H1 (cell line): ENCODE data around the gene TSPAN2. TPM values are rescaled to one million over a fixed set of nuclear protein-coding genes. Genes with fewer than 3 reads are reported as not detected.
A peak's percentile ranks its signal among the peaks of the same experiment; 100 is the strongest.

ENCODE experiments used
- CTCF ChIA-PET: fragments of 300-600 bp; sonication (Branson Sonifier 250); formaldehyde crosslinking; loops from one replicate; lab custom pipeline; 2021; ENCODE audit not compliant: partially characterized antibody; lab: Charles Lee
- POLR2A ChIA-PET: fragments of 300-600 bp; sonication (Branson Sonifier 250); formaldehyde crosslinking; loops from one replicate; lab custom pipeline; 2021; ENCODE audit warnings: inconsistent platforms; ENCODE audit not compliant: partially characterized antibody; lab: Charles Lee
- DNase-seq, 2 experiments: peaks; one replicate each; pipeline versions ENCODE4 v3.0.0 to v3.0.0-alpha.2; 2010 to 2022; ENCODE audit warnings: low spot score in 2 of 2, low read depth in 1 of 2, mixed read lengths in 1 of 2
- FAIRE-seq: peaks from 2 replicates; lab custom pipeline; 2011; peaks lifted over from hg19 to GRCh38; lab: Jason Lieb, UNC
- H2AFZ ChIP-seq: 2 replicates; pipeline ENCODE4 v1.8.1; 2012; ENCODE audit warnings: low read length, inconsistent platforms
- H2AK5ac ChIP-seq: 2 replicates; pipeline ENCODE4 v1.6.1; 2013; ENCODE audit warnings: low read depth, low read length
- H2BK120ac ChIP-seq: replicated peaks from 2 replicates; pipeline ENCODE3; 2013; ENCODE audit warnings: low read depth, low read length, inconsistent platforms
- H2BK12ac ChIP-seq: 2 replicates; pipeline ENCODE4 v1.6.1; 2013; ENCODE audit warnings: low read depth, low read length
- H2BK15ac ChIP-seq: 2 replicates; pipeline ENCODE4 v1.6.1; 2013; ENCODE audit warnings: low read length
- H2BK20ac ChIP-seq: 2 replicates; pipeline ENCODE4 v1.6.1; 2013; ENCODE audit warnings: low read length
- H2BK5ac ChIP-seq: 2 replicates; pipeline ENCODE4 v1.6.1; 2013; ENCODE audit warnings: low read depth, low read length
- H3K14ac ChIP-seq: 2 replicates; pipeline ENCODE4 v1.6.1; 2013; ENCODE audit warnings: inconsistent platforms; ENCODE audit not compliant: insufficient read length
- H3K18ac ChIP-seq: 2 replicates; pipeline ENCODE4 v1.6.1; 2013; ENCODE audit warnings: low read length; ENCODE audit errors: extremely low read depth
- H3K23ac ChIP-seq: 2 replicates; pipeline ENCODE4 v1.6.1; 2013; ENCODE audit warnings: inconsistent platforms; ENCODE audit not compliant: insufficient read length
- H3K23me2 ChIP-seq: 2 replicates; pipeline ENCODE4 v1.6.1; 2013; ENCODE audit warnings: low read depth, low read length
- H3K27ac ChIP-seq: 2 replicates; pipeline ENCODE4 v1.6.1; 2011; ENCODE audit warnings: low read depth, low read length, inconsistent platforms
- H3K27me3 ChIP-seq, 4 experiments: replicated peaks in 1 of 4; 1 replicate in 1 of 4; 2 replicates in 3 of 4; pipeline versions ENCODE4 v1.6.1 to v1.8.1; 2011 to 2013; ENCODE audit warnings: low read length in 3 of 4, mild to moderate bottlenecking in 3 of 4, inconsistent platforms in 2 of 4, mixed read lengths in 2 of 4, moderate library complexity in 1 of 4; ENCODE audit not compliant: control insufficient read depth in 3 of 4, insufficient read depth in 3 of 4; ENCODE audit errors: extremely low read depth in 1 of 4
- H3K36me3 ChIP-seq, 4 experiments: 2 replicates each; pipeline versions ENCODE4 v1.6.1 to v1.8.1; 2011 to 2013; ENCODE audit warnings: mild to moderate bottlenecking in 4 of 4, low read length in 3 of 4, moderate library complexity in 2 of 4, control low read depth in 1 of 4, inconsistent platforms in 1 of 4; ENCODE audit not compliant: insufficient read depth in 4 of 4, control insufficient read depth in 2 of 4
- H3K4ac ChIP-seq: replicated peaks from 2 replicates; pipeline ENCODE3; 2013; ENCODE audit warnings: low read length, low read depth, mixed read lengths, inconsistent platforms; ENCODE audit not compliant: insufficient read length
- H3K4me1 ChIP-seq, 4 experiments: replicated peaks in 1 of 4; 1 replicate in 1 of 4; 2 replicates in 3 of 4; pipeline versions ENCODE4 v1.6.1 to v1.8.1; 2011 to 2013; ENCODE audit warnings: low read length in 3 of 4, inconsistent platforms in 2 of 4, mixed read lengths in 1 of 4; ENCODE audit not compliant: insufficient read depth in 4 of 4, control insufficient read depth in 3 of 4
- H3K4me2 ChIP-seq, 2 experiments: 2 replicates each; pipeline versions ENCODE4 v1.6.1 to v1.8.1; 2011 to 2013; ENCODE audit warnings: low read depth in 2 of 2, low read length in 2 of 2, control low read depth in 1 of 2, inconsistent platforms in 1 of 2, mild to moderate bottlenecking in 1 of 2; ENCODE audit not compliant: insufficient read depth in 1 of 2
- H3K4me3 ChIP-seq, 4 experiments: fragments of 200-600, 300-600 bp in 1 of 4; sonication (generic), shearing (Covaris generic), sonication (Bioruptor Twin) in 1 of 4; 2 replicates each; pipeline versions ENCODE4 v1.5.1 to v1.8.1; 2011 to 2016; ENCODE audit warnings: low read length in 4 of 4, low read depth in 3 of 4, control low read depth in 2 of 4, inconsistent platforms in 2 of 4, mild to moderate bottlenecking in 2 of 4, mixed read lengths in 1 of 4, moderate library complexity in 1 of 4; ENCODE audit not compliant: insufficient read depth in 2 of 4; ENCODE audit errors: extremely low read depth in 1 of 4
- H3K56ac ChIP-seq: replicated peaks from 2 replicates; pipeline ENCODE3; 2013; ENCODE audit warnings: low read depth, mild to moderate bottlenecking, mixed read lengths, low read length, inconsistent platforms; ENCODE audit not compliant: insufficient read length
- H3K79me1 ChIP-seq: 2 replicates; pipeline ENCODE4 v1.6.1; 2013; ENCODE audit warnings: low read depth, low read length, control low read depth
- H3K79me2 ChIP-seq, 2 experiments: 2 replicates each; pipeline versions ENCODE4 v1.6.1 to v1.8.1; 2012 to 2013; ENCODE audit warnings: low read length in 2 of 2, mild to moderate bottlenecking in 2 of 2, inconsistent platforms in 1 of 2; ENCODE audit not compliant: insufficient read depth in 2 of 2, control insufficient read depth in 1 of 2
- H3K9ac ChIP-seq, 4 experiments: replicated peaks in 1 of 4; 1 replicate in 1 of 4; 2 replicates in 3 of 4; pipeline versions ENCODE4 v1.6.1 to v1.8.1; 2011 to 2013; ENCODE audit warnings: low read depth in 3 of 4, low read length in 3 of 4, control low read depth in 2 of 4, mild to moderate bottlenecking in 2 of 4, moderate library complexity in 2 of 4, inconsistent platforms in 1 of 4; ENCODE audit errors: extremely low read depth in 1 of 4
- H3K9me3 ChIP-seq, 2 experiments: 2 replicates each; pipeline versions ENCODE4 v1.6.1 to v1.8.1; 2012 to 2013; ENCODE audit warnings: mild to moderate bottlenecking in 2 of 2, moderate library complexity in 2 of 2, control low read depth in 1 of 2, inconsistent platforms in 1 of 2, low read depth in 1 of 2, low read length in 1 of 2, mixed read lengths in 1 of 2; ENCODE audit not compliant: insufficient read depth in 2 of 2
- H4K20me1 ChIP-seq, 2 experiments: replicated peaks in 1 of 2; 2 replicates each; pipeline versions ENCODE3 to v1.8.1; 2011 to 2013; ENCODE audit warnings: inconsistent platforms in 2 of 2, low read length in 2 of 2, mild to moderate bottlenecking in 1 of 2; ENCODE audit not compliant: insufficient read depth in 2 of 2, control insufficient read depth in 1 of 2
- H4K5ac ChIP-seq: 2 replicates; pipeline ENCODE4 v1.6.1; 2013; ENCODE audit warnings: low read length, low read depth, mixed read lengths, inconsistent platforms; ENCODE audit not compliant: insufficient read length
- H4K8ac ChIP-seq: 2 replicates; pipeline ENCODE4 v1.8.0; 2013; ENCODE audit warnings: mild to moderate bottlenecking, moderate library complexity, low read length, inconsistent platforms; ENCODE audit not compliant: insufficient read depth; ENCODE audit errors: extremely low read depth
- H4K91ac ChIP-seq: replicated peaks from 2 replicates; pipeline ENCODE3; 2013; ENCODE audit warnings: low read length, mixed read lengths, inconsistent platforms; ENCODE audit not compliant: insufficient read length
- JUND ChIP-seq: IDR thresholded peaks from 2 replicates; pipeline ENCODE4 v1.6.1; 2011; ENCODE audit warnings: mild to moderate bottlenecking, improper control_type of control experiment, low read length
- KDM1A ChIP-seq: fragments of 200-600, 300-600 bp; sonication (generic); IDR thresholded peaks from 2 replicates; pipeline ENCODE4 v1.7.1; 2016; ENCODE audit warnings: mild to moderate bottlenecking, low read length, borderline replicate concordance
- POU5F1 ChIP-seq: IDR thresholded peaks from 2 replicates; pipeline ENCODE4 v1.6.1; 2011; ENCODE audit warnings: low read depth, mild to moderate bottlenecking, low read length, moderate library complexity
- WGBS, 2 experiments: shearing (Covaris generic) in 1 of 2; methylation state at CpG; one replicate each; pipeline versions ENCODE4 v1.1.6 to v1.1.7; 2013 to 2015; ENCODE audit warnings: low lambda C conversion rate in 2 of 2, mixed read lengths in 2 of 2, inconsistent platforms in 1 of 2, low coverage in 1 of 2, missing lambda C conversion rate in 1 of 2; ENCODE audit not compliant: insufficient replicate concordance in 2 of 2, insufficient coverage in 1 of 2, insufficient read length in 1 of 2; ENCODE audit errors: extremely low coverage in 1 of 2, missing lambda C conversion rate in 1 of 2; 5-methylcytosine and 5-hydroxymethylcytosine counted together
- polyA plus RNA-seq, 7 experiments: library from polyadenylated mRNA; depleted of rRNA in 3 of 7; stranded (reverse) in 5 of 7; unstranded in 2 of 7; fragments of >200 nt in 5 of 7; fragments of 200-250 nt in 2 of 7; gene quantifications; 1 replicate in 5 of 7; 2 replicates in 1 of 7; 4 replicates in 1 of 7; pipeline versions ENCODE4 v1.2.1 to v1.2.3, GENCODE V29; 2011 to 2013; ENCODE audit warnings: missing spikeins in 2 of 7, mixed read lengths in 2 of 7
- total RNA-seq: library from RNA; stranded (reverse); fragmentation: NEBNext Ultra II Directional; extraction: Animal tissue kit (Norgen Biotek cat#: 25700); gene quantifications from 2 replicates; pipeline ENCODE4 v1.2.1, GENCODE V29; 2021

The TSPAN2 gene
- total and polyA plus RNA-seq, 2 of the 8 experiments (the other 6 are each of a cell fraction or from before 2014, with no cell fraction given), result 7.4 to 14.2 TPM

DNA sequence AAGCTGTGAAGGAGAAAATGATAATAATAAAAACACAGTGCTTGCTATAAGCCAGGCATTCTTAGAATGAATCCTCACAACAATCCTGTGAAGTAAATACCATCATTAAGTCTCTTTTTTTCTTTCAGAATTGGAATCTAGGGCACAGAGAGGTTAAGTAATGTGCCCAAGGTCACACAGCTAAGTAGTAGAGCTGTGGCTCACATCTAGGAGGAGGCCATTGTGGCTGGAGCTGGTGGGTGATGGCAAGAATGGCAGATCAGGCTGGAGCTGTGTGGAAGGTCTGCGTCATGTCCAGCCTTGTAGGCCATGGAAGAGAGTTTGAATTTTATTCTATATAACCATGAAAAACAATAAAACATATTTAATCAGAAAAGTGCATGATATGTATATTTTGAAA is 38.2 kb upstream of the TSPAN2 start:
- H4K91ac ChIP-seq, result no peak overlapping the region
- no peaks in the 10 kb centered on the region for H4K20me1 ChIP-seq
- TF ChIP-seq JUND (no peak), POU5F1 (no peak), KDM1A (0 out of 2 replicates have a peak, but pooled peaks have one; percentile 31)
- DNase-seq (no peak), FAIRE-seq (no peak)
- H2BK12ac ChIP-seq, result no peak overlapping the region
- H3K4me1 ChIP-seq, result no peaks in the 10 kb centered on the region
- CTCF ChIA-PET, result interaction anchor here (0.9 to 5.6 kb wide), 3 partner anchors 12 to 379 kb away, joined by 3 to 54 read pairs (median 24); no protein-coding TSS in a partner anchor
- H3K79me2 ChIP-seq, result no peaks in the 10 kb centered on the region
- no peak overlapping the region for H2AK5ac ChIP-seq
- H2BK120ac ChIP-seq, result no peak overlapping the region
- no peak overlapping the region for H3K56ac ChIP-seq
- no peak overlapping the region for H3K27ac ChIP-seq
- H3K18ac ChIP-seq, result no peak overlapping the region
- no peak overlapping the region for H4K8ac ChIP-seq
- no peak overlapping the region for H2AFZ ChIP-seq
- H3K4ac ChIP-seq, result no peak overlapping the region
- H3K23me2 ChIP-seq, result no peaks in the 10 kb centered on the region; the same call in 1 of the 2 replicates
- POLR2A ChIA-PET, result no interaction called here
- no peak overlapping the region for H3K14ac ChIP-seq
- H4K5ac ChIP-seq, result no peak overlapping the region
- no peak overlapping the region for H2BK20ac ChIP-seq
- no peak overlapping the region for H3K4me3 ChIP-seq
- H2BK5ac ChIP-seq, result no peak overlapping the region
- no peaks in the 10 kb centered on the region for H3K27me3 ChIP-seq
- H3K9me3 ChIP-seq, result no peaks in the 10 kb centered on the region
- no peak overlapping the region for H2BK15ac ChIP-seq
- H3K23ac ChIP-seq, result no peak overlapping the region
- H3K4me2 ChIP-seq, result no peak overlapping the region
- H3K9ac ChIP-seq, result no peak overlapping the region
- WGBS, 2 experiments, result 100% methylated on average over 1 of the region's 1 CpG; no CpG with 5 or more reads in 1 of the 2 experiments
- no peaks in the 10 kb centered on the region for H3K79me1 ChIP-seq
- no peaks in the 10 kb centered on the region for H3K36me3 ChIP-seq
